Esophagus squamous epithelium (tissue), 4 donors: Measurements from ENCODE around the gene MATK.

Experiments
- CTCF ChIP-seq, 6 experiments: fragments of 450-650 bp in 4 of 6; fragments of 200-600 bp in 2 of 6; sonication (generic) in 2 of 6; IDR thresholded peaks; one replicate each; pipeline ENCODE4 v1.5.1; 2016 to 2019; ENCODE audit warnings: antibody characterized with exemption in 6 of 6, mild to moderate bottlenecking in 4 of 6, moderate library complexity in 4 of 6
- POLR2A ChIP-seq, 4 donors: fragments of 450-650 bp; IDR thresholded peaks; one replicate each; pipeline ENCODE4 v1.6.1; 2017; ENCODE audit warnings: antibody characterized with exemption in 4 of 4, mild to moderate bottlenecking in 4 of 4, moderate library complexity in 3 of 4

DNA sequence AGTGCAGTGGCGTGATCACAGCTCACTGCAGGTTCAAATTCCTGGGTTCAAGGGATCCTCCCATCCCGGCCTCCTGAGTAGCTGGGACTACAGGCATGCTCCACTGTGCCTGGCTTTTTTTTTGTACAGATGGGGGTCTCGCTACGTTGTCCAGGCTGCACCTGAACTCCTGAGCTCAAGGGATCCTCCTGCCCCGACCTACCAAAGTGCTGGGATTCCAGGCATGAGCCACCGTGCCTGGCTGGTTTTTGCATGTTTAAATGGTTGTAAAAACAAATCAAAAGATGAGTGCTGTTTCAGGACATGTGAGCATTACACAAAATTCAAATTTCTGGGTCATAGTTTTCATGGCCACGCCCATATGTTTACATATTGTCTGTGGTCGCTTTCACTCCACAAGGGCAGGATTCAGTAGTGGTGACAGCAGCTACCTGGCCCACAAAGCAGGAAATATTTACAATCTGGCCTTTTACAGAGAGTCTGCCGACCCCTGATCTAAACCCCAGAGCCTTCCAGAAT, 5.3 kb downstream of the MATK start:
- TF ChIP-seq CTCF (IDR thresholded peaks at IDR 0.05), result no peak
- no peak for TF ChIP-seq POLR2A (IDR thresholded peaks at IDR 0.05)
